Spleen (tissue), 11 donors: Measurements from ENCODE around the gene HPSE2. TPM values are rescaled to one million over a fixed set of nuclear protein-coding genes. Genes with fewer than 3 reads are reported as not detected.

Source experiments
- DNase-seq: peaks from one replicate; pipeline ENCODE4 v3.0.0-alpha.2; 2020
- H3K27ac ChIP-seq, 8 donors: fragments of 200-600 bp; sonication (generic) in 7 of 8; 1 replicate in 4 of 8; 2 replicates in 4 of 8; pipeline versions ENCODE4 v1.5.0 to v1.8.0; 2016 to 2021; ENCODE audit warnings: inconsistent platforms in 4 of 8, mild to moderate bottlenecking in 4 of 8, moderate library complexity in 1 of 8
- H3K27me3 ChIP-seq, 7 donors: fragments of 200-600 bp; sonication (generic) in 6 of 7; replicated peaks in 1 of 7; 1 replicate in 4 of 7; 2 replicates in 3 of 7; pipeline versions ENCODE4 v1.5.0 to v1.8.0; 2016 to 2021; ENCODE audit warnings: inconsistent platforms in 3 of 7, mild to moderate bottlenecking in 1 of 7
- H3K36me3 ChIP-seq, 6 donors: fragments of 200-600 bp; sonication (generic) in 5 of 6; 1 replicate in 4 of 6; 2 replicates in 2 of 6; pipeline versions ENCODE4 v1.5.0 to v1.8.0; 2016 to 2021; ENCODE audit warnings: inconsistent platforms in 2 of 6
- H3K4me1 ChIP-seq, 6 donors: fragments of 200-600 bp; sonication (generic) in 5 of 6; 1 replicate in 3 of 6; 2 replicates in 3 of 6; pipeline versions ENCODE4 v1.5.0 to v1.8.0; 2016 to 2021; ENCODE audit warnings: inconsistent platforms in 3 of 6
- H3K4me3 ChIP-seq, 8 donors: fragments of 200-600 bp; sonication (generic) in 7 of 8; 1 replicate in 4 of 8; 2 replicates in 4 of 8; pipeline versions ENCODE4 v1.5.0 to v1.8.0; 2016 to 2021; ENCODE audit warnings: inconsistent platforms in 4 of 8, mild to moderate bottlenecking in 4 of 8, moderate library complexity in 2 of 8
- H3K9me3 ChIP-seq, 8 donors: fragments of 200-600 bp; sonication (generic) in 7 of 8; 1 replicate in 4 of 8; 2 replicates in 4 of 8; pipeline versions ENCODE4 v1.5.0 to v1.8.0; 2016 to 2021; ENCODE audit warnings: inconsistent platforms in 4 of 8
- POLR2A ChIP-seq, 3 donors: fragments of 450-650 bp; IDR thresholded peaks; one replicate each; pipeline ENCODE4 v1.5.1; 2017; ENCODE audit warnings: antibody characterized with exemption in 3 of 3, mild to moderate bottlenecking in 1 of 3
- POLR2AphosphoS5 ChIP-seq, 3 donors: sonication (generic); formaldehyde crosslinking; IDR thresholded peaks; one replicate each; pipeline ENCODE4 v1.5.1; 2017; ENCODE audit warnings: antibody characterized with exemption in 3 of 3
- WGBS, 5 donors: extraction: QIAGEN DNeasy Blood & Tissue Kit in 3 of 5; methylation state at CpG; one replicate each; pipeline versions ENCODE4 v1.1.5 to v1.1.7; 2013 to 2018; 5-methylcytosine and 5-hydroxymethylcytosine counted together
- intact Hi-C: fragments of 100-400 bp; cut with DNase I; formaldehyde crosslinking; loops from one replicate; pipeline ENCODE4 v1.15.0; 2023; ENCODE audit warnings: low total_unique reads
- polyA plus RNA-seq, 3 donors: library from polyadenylated mRNA; stranded (reverse); fragments of 200-250 nt; gene quantifications; one replicate each; pipeline ENCODE4 v1.2.1, GENCODE V29; 2013
- total RNA-seq, 7 donors: library from RNA; depleted of rRNA in 3 of 7; stranded (reverse); fragments of >200 nt in 3 of 7; fragmentation: NEBNext Ultra II Directional in 4 of 7; extraction: Animal tissue kit (Norgen Biotek cat#: 25700) in 4 of 7; gene quantifications; one replicate each; pipeline versions ENCODE4 v1.1.0 to v1.2.1, GENCODE V29; 2016 to 2021
- TF ChIP-seq, protein P1 (sequence below), 11 experiments: fragments of 200-600 bp in 7 of 11; fragments of 450-650 bp in 4 of 11; sonication (generic) in 4 of 11; IDR thresholded peaks in 8 of 11; conservative IDR thresholded peaks in 3 of 11; 1 replicate in 7 of 11; 2 replicates in 4 of 11; pipeline versions ENCODE4 v1.4.0 to v1.8.0; 2016 to 2021; ENCODE audit warnings: antibody characterized with exemption in 11 of 11, inconsistent platforms in 4 of 11, mild to moderate bottlenecking in 1 of 11
- donor health status: healthy with polysubstance abuse.
- donor health status: DM: no; HTN: no; CAD: no; lungs with moderate emphysema.
- donor health status: DM: no; HTN: no; CAD: no.
- donor health status: Bipolar disorder and iron deficiency.
- donor health status: healthy.
- donor health status: DM: no; HTN: no; CAD: no.
- donor health status: DM: yes; HTN: yes; CAD: no.

HPSE2 gene
- total and polyA plus RNA-seq, 10 donors, result 0.02 to 0.64 (median 0.03) TPM; not detected in 5

DNA sequence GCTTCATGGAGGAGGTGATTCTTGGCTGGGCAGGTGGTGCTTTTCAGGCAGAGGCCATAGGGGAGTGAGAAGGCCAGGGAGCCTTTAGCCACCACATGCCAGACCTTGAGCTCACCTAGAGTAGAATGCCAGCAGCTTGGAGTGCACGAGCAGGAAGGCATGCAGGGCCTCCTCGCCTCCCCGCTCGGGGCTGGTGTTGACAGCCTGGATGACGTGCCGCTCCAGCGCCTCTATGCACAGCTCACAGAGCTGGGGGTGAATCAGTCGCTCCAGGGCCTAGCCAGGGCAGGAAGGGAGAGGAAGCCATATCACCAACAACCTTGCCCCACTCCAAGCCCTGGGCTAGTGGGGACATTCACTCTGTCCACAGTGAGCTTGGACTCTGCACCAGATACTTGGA, 804.6 kb downstream of the HPSE2 start:
- H3K27ac ChIP-seq, result no peak overlapping the region
- H3K4me3 ChIP-seq, result no peak overlapping the region
- H3K4me1 ChIP-seq, result no peaks in the 10 kb centered on the region
- H3K27me3 ChIP-seq, result no peaks in the 10 kb centered on the region
- 82 to 99% (median 89%) methylated on average over 4 to 8 of the region's 8 CpGs for WGBS, 5 donors
- intact Hi-C loops, result no loop called here
- no peak for TF ChIP-seq POLR2A (IDR thresholded peaks at IDR 0.05)
- TF ChIP-seq, protein P1, sequence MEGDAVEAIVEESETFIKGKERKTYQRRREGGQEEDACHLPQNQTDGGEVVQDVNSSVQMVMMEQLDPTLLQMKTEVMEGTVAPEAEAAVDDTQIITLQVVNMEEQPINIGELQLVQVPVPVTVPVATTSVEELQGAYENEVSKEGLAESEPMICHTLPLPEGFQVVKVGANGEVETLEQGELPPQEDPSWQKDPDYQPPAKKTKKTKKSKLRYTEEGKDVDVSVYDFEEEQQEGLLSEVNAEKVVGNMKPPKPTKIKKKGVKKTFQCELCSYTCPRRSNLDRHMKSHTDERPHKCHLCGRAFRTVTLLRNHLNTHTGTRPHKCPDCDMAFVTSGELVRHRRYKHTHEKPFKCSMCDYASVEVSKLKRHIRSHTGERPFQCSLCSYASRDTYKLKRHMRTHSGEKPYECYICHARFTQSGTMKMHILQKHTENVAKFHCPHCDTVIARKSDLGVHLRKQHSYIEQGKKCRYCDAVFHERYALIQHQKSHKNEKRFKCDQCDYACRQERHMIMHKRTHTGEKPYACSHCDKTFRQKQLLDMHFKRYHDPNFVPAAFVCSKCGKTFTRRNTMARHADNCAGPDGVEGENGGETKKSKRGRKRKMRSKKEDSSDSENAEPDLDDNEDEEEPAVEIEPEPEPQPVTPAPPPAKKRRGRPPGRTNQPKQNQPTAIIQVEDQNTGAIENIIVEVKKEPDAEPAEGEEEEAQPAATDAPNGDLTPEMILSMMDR (IDR thresholded peaks at IDR 0.05 in 8 of 11, conservative IDR thresholded peaks at IDR 0.05 in 3 of 11), result no peak
- no peak for TF ChIP-seq POLR2AphosphoS5 (IDR thresholded peaks at IDR 0.05)
- DNase-seq, result no peak
- H3K36me3 ChIP-seq, result peaks cover 19 to 100% (median 94%) of the 10 kb centered on the region in 6 donors
- peaks cover 0 to 19% (median 12%) of the 10 kb centered on the region in 8 donors for H3K9me3 ChIP-seq

DNA sequence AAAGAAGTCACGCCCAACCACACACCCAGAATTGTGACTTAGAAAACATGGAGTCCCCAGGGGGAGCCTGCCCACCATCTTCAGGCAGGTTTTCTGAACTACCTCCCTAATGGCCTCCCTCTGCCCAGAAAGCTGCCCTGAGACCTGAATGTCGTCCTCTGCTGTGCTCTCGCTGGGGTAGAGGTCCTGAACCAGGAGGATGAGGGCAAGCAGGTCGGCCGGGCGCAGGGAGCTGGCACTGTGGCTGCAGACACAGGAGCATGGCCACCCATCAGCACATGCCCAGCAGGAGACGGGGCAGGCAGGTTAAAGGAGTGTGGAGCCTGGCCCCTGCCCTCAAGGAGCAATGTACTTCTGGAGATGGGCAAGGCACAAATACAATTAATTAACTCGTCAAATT, 805.2 kb downstream of the HPSE2 start:
- WGBS, 5 donors, result 93 to 99% (median 97%) methylated on average over 8 of the region's 8 CpGs
- Histone ChIP-seq H3K27ac (no peak overlapping the region), H3K4me3 (no peak overlapping the region), H3K27me3 (no peaks in the 10 kb centered on the region), H3K36me3 (peaks cover 19 to 100% (median 91%) of the 10 kb centered on the region in 6 donors), H3K4me1 (no peaks in the 10 kb centered on the region), H3K9me3 (peaks cover 0 to 19% (median 12%) of the 10 kb centered on the region in 8 donors)
- TF ChIP-seq, protein P1 (IDR thresholded peaks at IDR 0.05 in 8 of 11, conservative IDR thresholded peaks at IDR 0.05 in 3 of 11), result no peak
- TF ChIP-seq POLR2AphosphoS5 (IDR thresholded peaks at IDR 0.05), result peak in 1 of 3 donors; percentile 5
- intact Hi-C loops, result no loop called here
- no peak for DNase-seq

DNA sequence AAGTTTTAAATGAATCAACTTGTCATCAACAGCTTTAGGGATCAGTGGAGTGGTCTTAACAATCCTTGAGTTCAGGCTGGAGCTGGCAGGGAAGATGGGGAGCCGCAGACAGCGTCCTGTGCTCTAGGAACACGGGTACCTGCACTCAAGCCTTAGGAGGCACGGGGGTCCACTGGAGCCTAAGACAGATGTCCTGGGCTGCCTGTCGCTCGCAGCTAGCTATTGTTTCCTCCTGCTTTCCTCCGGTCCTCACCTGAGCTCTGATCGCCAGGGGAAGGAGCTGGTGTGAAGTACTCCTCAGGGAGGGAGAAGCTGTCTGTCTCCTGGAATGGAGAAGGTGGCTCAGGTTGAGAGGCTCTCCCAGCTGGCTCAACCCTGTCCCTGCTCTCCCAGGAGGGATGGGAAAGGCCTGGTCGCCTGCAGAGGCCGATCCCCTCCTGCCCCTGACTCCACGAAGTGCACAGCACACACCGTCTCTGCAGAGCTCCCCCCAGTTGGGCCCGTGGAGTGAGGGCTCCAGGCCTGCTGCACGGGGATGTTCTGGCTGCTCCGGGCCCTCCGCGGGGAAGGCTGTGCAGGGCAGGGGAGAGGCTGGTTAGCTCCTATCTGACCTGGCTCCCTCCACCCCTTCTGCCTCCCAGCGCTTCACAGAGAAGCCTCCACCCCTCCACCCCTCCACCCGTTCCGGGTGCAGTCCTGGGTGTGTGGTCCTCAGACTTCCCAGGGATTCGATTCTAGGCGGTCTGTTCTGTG, 806.2 kb downstream of the HPSE2 start:
- 96 to 99% (median 97%) methylated on average over 22 of the region's 22 CpGs for WGBS, 5 donors
- H3K36me3 ChIP-seq, result peaks cover 19 to 100% (median 90%) of the 10 kb centered on the region in 6 donors
- no peak overlapping the region for H3K4me3 ChIP-seq
- no peaks in the 10 kb centered on the region for H3K4me1 ChIP-seq
- H3K9me3 ChIP-seq, result peaks cover 0 to 19% (median 12%) of the 10 kb centered on the region in 8 donors
- no peaks in the 10 kb centered on the region for H3K27me3 ChIP-seq
- no peak for TF ChIP-seq POLR2A (IDR thresholded peaks at IDR 0.05)
- peak in 1 of 3 donors; percentile 41 for TF ChIP-seq POLR2AphosphoS5 (IDR thresholded peaks at IDR 0.05)
- TF ChIP-seq, protein P1 (IDR thresholded peaks at IDR 0.05 in 8 of 11, conservative IDR thresholded peaks at IDR 0.05 in 3 of 11), result no peak
- H3K27ac ChIP-seq, result no peak overlapping the region
- no peak for DNase-seq
- intact Hi-C loops, result no loop called here

DNA sequence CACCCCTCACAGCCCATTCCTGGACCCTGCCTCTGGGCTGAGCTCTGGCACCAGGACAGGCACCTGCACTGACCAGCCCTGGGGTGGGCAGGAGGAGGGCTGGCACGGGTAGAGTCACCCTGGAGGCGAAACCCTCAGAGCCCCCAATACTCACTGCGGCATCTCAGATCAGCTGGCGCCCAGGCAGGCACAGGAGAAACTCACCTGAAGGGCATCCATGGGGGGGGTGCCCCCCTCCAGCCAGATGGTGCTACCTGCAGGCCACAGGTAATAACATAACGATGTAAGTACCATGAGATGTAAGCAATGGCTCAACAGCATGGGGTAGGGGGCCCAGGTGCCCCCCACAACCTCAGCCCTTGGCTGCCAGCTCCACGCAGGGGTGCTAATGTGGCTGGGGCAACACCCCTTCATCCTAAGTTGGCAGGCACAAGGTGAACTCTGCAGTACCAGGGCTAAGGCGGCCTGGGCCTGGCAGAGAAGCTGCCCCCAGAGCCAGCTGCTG, 808.6 kb downstream of the HPSE2 start:
- intact Hi-C loops, result no loop called here
- WGBS, 5 donors, result 95 to 100% (median 97%) methylated on average over 5 to 7 of the region's 7 CpGs
- no peak overlapping the region for H3K27ac ChIP-seq
- H3K4me1 ChIP-seq, result no peaks in the 10 kb centered on the region
- H3K27me3 ChIP-seq, result no peaks in the 10 kb centered on the region
- H3K9me3 ChIP-seq, result peaks cover 0 to 2% (median 2%) of the 10 kb centered on the region in 8 donors
- peaks cover 12 to 100% (median 90%) of the 10 kb centered on the region in 6 donors for H3K36me3 ChIP-seq
- TF ChIP-seq, protein P1 (IDR thresholded peaks at IDR 0.05 in 8 of 11, conservative IDR thresholded peaks at IDR 0.05 in 3 of 11), result no peak
- peak in 1 of 3 donors; percentile 26 for TF ChIP-seq POLR2AphosphoS5 (IDR thresholded peaks at IDR 0.05)
- no peak overlapping the region for H3K4me3 ChIP-seq
- DNase-seq, result no peak
